Measurements from ENCODE around the gene TCF7L1. TPM values are rescaled to one million over a fixed set of nuclear protein-coding genes. Genes with fewer than 3 reads are reported as not detected.

Gene TCF7L1
- total RNA-seq, 3 donors from 2014 or later: 1.3 to 22.9 (median 3.0) TPM

- peak; percentile 73 for ATAC-seq
- no peaks in the 10 kb centered on the region for H3K36me3 ChIP-seq (ENCODE audit: low read depth)
- DNase-seq: peak in 2 of 3 donors; percentile 55 to 66
These were observed 174.3 kb downstream of the TCF7L1 start for GRCh38 chr2:85307527-85307897.

GRCh38 chr2:85308201-85308600 lies 175.0 kb downstream of the TCF7L1 start:
- Histone ChIP-seq H3K4me3 (no peak overlapping the region), H3K4me1 (ENCODE audit: low read depth) (peaks cover 22% of the 10 kb centered on the region), H3K9me3 (no peaks in the 10 kb centered on the region), H3K36me3 (ENCODE audit: low read depth) (no peaks in the 10 kb centered on the region)
- no peak for TF ChIP-seq CTCF (IDR thresholded peaks at IDR 0.05)
- DNase-seq (no peak), ATAC-seq (no peak)
- intact Hi-C loops (cut with DNase I, micrococcal nuclease): loop anchor here in 1 of 2 donors (10.0 kb wide), 1 partner anchor 253 kb away; no protein-coding TSS in a partner anchor

More at GRCh38 chr2:85307527-85307897, 174.3 kb downstream of the TCF7L1 start:
- no peaks in the 10 kb centered on the region for H3K9me3 ChIP-seq
- peaks cover 22% of the 10 kb centered on the region for H3K4me1 ChIP-seq (ENCODE audit: low read depth)
- intact Hi-C loops (cut with DNase I, micrococcal nuclease): loop anchor here in 1 of 2 donors (10.0 kb wide), 1 partner anchor 253 kb away; no protein-coding TSS in a partner anchor
- no peak for TF ChIP-seq CTCF (IDR thresholded peaks at IDR 0.05)
- no peak overlapping the region for H3K4me3 ChIP-seq

DNA sequence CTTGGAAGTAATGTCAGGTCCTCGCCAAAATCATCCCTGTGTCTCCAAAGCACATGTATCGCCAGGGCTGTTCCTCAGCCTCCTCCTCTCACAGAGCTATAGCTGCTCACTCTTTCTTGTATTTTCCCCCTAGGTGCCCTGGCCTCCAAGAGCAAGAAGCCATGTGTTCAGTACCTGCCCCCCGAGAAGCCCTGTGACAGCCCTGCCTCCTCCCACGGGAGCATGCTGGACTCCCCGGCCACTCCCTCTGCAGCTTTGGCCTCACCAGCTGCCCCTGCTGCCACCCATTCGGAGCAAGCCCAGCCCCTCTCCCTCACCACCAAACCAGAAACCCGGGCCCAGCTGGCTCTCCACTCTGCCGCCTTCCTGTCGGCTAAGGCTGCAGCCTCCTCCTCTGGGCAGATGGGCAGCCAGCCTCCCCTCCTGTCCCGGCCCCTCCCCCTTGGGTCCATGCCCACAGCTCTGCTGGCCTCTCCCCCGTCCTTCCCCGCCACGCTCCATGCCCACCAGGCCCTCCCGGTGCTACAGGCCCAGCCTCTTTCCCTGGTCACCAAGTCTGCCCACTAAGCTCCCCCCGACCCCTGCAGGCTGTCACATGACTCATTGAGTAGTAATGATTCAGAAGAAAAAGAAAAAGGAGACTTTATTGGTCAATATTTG lies 175.8 kb downstream of the TCF7L1 start:
- no peaks in the 10 kb centered on the region for H3K36me3 ChIP-seq (ENCODE audit: low read depth)
- DNase-seq (peak; percentile 62 to 80 (median 75)), ATAC-seq (peak; percentile 19)
- H3K4me3 ChIP-seq: no peak overlapping the region
- no peaks in the 10 kb centered on the region for H3K9me3 ChIP-seq
- peaks cover 22% of the 10 kb centered on the region for H3K4me1 ChIP-seq (ENCODE audit: low read depth)
- intact Hi-C loops (cut with DNase I, micrococcal nuclease): loop anchor here in 1 of 2 donors (10.0 kb wide), 1 partner anchor 254 kb away; no protein-coding TSS in a partner anchor
- TF ChIP-seq CTCF (IDR thresholded peaks at IDR 0.05): no peak

DNA sequence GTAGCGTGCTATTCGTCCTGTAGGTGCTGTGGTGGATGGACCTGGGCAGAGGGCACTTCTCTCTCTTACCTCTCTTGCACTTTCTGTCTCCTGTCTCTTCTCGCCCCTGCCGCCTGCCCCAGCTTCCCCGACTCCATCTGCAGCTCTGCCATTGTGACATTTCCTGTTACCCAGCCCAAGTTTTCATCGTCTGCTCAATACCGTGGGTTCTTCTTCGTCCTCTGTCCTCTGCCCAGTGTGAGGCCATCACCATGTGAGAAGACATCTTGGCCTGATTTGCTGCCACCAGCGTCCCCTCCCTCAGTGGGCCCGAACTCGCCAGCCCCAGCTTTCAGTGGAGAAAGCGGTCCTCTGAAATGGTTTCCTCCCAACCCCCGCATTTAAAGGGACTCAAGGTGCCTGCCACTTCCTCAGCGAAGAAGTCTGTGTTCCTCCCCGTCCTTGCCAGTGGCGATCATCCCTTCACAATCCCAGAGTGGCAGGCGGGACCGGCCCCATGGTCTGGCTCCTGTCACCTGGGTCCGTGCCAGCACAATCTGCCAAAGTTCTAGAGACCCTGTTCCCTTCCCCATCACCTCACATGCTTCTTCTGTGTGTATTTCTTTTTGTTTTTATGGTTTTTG lies 176.6 kb downstream of the TCF7L1 start:
- intact Hi-C loops (cut with DNase I, micrococcal nuclease): loop anchor here in 1 of 2 donors (10.0 kb wide), 1 partner anchor 255 kb away; no protein-coding TSS in a partner anchor
- DNase-seq: no peak
- Histone ChIP-seq H3K36me3 (ENCODE audit: low read depth) (no peaks in the 10 kb centered on the region), H3K9me3 (no peaks in the 10 kb centered on the region), H3K4me3 (no peak overlapping the region), H3K4me1 (ENCODE audit: low read depth) (peaks cover 22% of the 10 kb centered on the region)
- no peak for ATAC-seq
- TF ChIP-seq CTCF (IDR thresholded peaks at IDR 0.05): no peak

DNA sequence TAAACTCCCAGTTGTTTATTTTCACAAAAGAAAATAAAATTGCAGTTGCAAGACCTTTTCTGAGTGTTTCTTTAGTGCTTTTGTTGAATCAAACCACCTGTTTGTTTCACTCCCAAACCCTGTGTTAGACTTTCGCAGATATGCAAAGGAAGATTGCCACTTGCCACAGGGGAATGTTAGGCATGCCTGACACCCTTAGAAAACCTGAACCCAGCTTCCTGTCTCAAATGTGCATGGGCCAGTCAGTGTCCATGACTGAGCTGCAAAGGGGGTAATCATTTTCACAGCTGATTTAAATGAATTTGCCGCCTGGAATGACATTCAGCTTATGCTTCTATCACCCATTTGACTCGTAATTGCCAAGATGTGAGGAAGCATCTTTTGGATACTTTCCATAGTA lies 177.1 kb downstream of the TCF7L1 start:
- ATAC-seq: no peak

More for the DNA sequence above, 177.1 kb downstream of the TCF7L1 start:
- Histone ChIP-seq H3K4me1 (ENCODE audit: low read depth) (peaks cover 22% of the 10 kb centered on the region), H3K4me3 (no peak overlapping the region), H3K9me3 (no peaks in the 10 kb centered on the region), H3K36me3 (ENCODE audit: low read depth) (no peaks in the 10 kb centered on the region)
- intact Hi-C loops (cut with DNase I, micrococcal nuclease): no loop called here
- no peak for DNase-seq
- TF ChIP-seq CTCF (IDR thresholded peaks at IDR 0.05): no peak
